Measurements from ENCODE around the gene PRG3.
A peak's percentile ranks its signal among the peaks of the same experiment; 100 is the strongest.

PRG3 gene

GRCh38 chr11:57380975-57381374, at the start of gene PRG3:
Gene PRG3, minus strand, starts transcription at chr11:57381150. Its CDS starts 442 bp downstream, at chr11:57380708.
- no peak for DNase-seq

- DNase-seq = no peak
Measured at GRCh38 chr11:57429946-57430345, 49.0 kb upstream of the PRG3 start.

- DNase-seq = no peak
Measured at GRCh38 chr11:57428643-57429042, 47.7 kb upstream of the PRG3 start.

- DNase-seq = no peak
Measured at GRCh38 chr11:57427727-57428082, 46.8 kb upstream of the PRG3 start.

- DNase-seq = peak; percentile 93
Measured at GRCh38 chr11:57426929-57427726, 46.2 kb upstream of the PRG3 start, which contains the start of gene SLC43A3. Gene SLC43A3, minus strand, starts transcription at chr11:57427121. Its CDS starts 949 bp downstream, at chr11:57426172.

GRCh38 chr11:57426439-57426928, 45.5 kb upstream of the PRG3 start:
- peak; percentile 78 for DNase-seq

- DNase-seq = peak; percentile 55
Measured at GRCh38 chr11:57425565-57426438, 44.9 kb upstream of the PRG3 start.

GRCh38 chr11:57424792-57425564, 44.0 kb upstream of the PRG3 start:
- DNase-seq = peak; percentile 90

GRCh38 chr11:57424137-57424791, 43.3 kb upstream of the PRG3 start:
- no peak for DNase-seq

- DNase-seq = no peak
Measured at GRCh38 chr11:57422669-57423068, 41.7 kb upstream of the PRG3 start.

- DNase-seq = no peak
Measured at GRCh38 chr11:57421805-57422204, 40.9 kb upstream of the PRG3 start.

GRCh38 chr11:57421066-57421465, 40.1 kb upstream of the PRG3 start:
- DNase-seq = no peak

- no peak for DNase-seq
Measured at GRCh38 chr11:57419146-57419545, 38.2 kb upstream of the PRG3 start.

GRCh38 chr11:57418131-57418530, 37.2 kb upstream of the PRG3 start:
- no peak for DNase-seq

GRCh38 chr11:57417056-57417455, 36.1 kb upstream of the PRG3 start:
- no peak for DNase-seq

- no peak for DNase-seq
Measured at GRCh38 chr11:57416436-57416835, 35.5 kb upstream of the PRG3 start.

GRCh38 chr11:57414612-57415212, 33.8 kb upstream of the PRG3 start:
- no peak for DNase-seq

- no peak for DNase-seq
Measured at GRCh38 chr11:57413681-57414080, 32.7 kb upstream of the PRG3 start.

- DNase-seq = no peak
Measured at GRCh38 chr11:57410287-57410686, 29.3 kb upstream of the PRG3 start.

- no peak for DNase-seq
Measured at GRCh38 chr11:57409321-57410100, 28.6 kb upstream of the PRG3 start.

- DNase-seq = no peak
Measured at GRCh38 chr11:57408771-57409170, 27.8 kb upstream of the PRG3 start.
